Mesodermal cell (in vitro differentiated cells): ENCODE results near the gene GRIP1.
"Not testable (repeated sequence)": the region's sequence is repeated elsewhere in the genome, so short reads cannot be mapped to it uniquely, and the experiment has no call there.

ENCODE experiments used
- H3K27ac ChIP-seq: 2 replicates; pipeline ENCODE4 v1.7.0; 2013; ENCODE audit warnings: mild to moderate bottlenecking, low read depth, low read length, moderate library complexity; ENCODE audit not compliant: severe bottlenecking
- H3K36me3 ChIP-seq: 2 replicates; pipeline ENCODE4 v1.7.1; 2013; ENCODE audit warnings: mild to moderate bottlenecking, low read length, moderate library complexity; ENCODE audit not compliant: control insufficient read depth, insufficient read depth
- H3K4me1 ChIP-seq: one replicate; pipeline ENCODE4 v1.7.1; 2013; ENCODE audit warnings: mild to moderate bottlenecking, low read length; ENCODE audit not compliant: insufficient read depth, control insufficient read depth, poor library complexity, severe bottlenecking
- H3K4me3 ChIP-seq: 2 replicates; pipeline ENCODE4 v1.7.0; 2013; ENCODE audit warnings: low read length, control low read depth, mild to moderate bottlenecking; ENCODE audit not compliant: insufficient read depth, poor library complexity, severe bottlenecking; ENCODE audit errors: extremely low read depth
- H3K9me3 ChIP-seq: 2 replicates; pipeline ENCODE4 v1.7.1; 2013; ENCODE audit warnings: mild to moderate bottlenecking, low read length, moderate library complexity; ENCODE audit not compliant: control insufficient read depth
- WGBS, 2 experiments: methylation state at CpG; one replicate each; pipeline ENCODE4 v1.1.5; 2013; ENCODE audit warnings: missing lambda C conversion rate in 2 of 2; ENCODE audit not compliant: insufficient coverage in 2 of 2; 5-methylcytosine and 5-hydroxymethylcytosine counted together

The GRIP1 gene

GRCh38 chr12:66331016-66331415 lies 347.9 kb downstream of the GRIP1 start:
- WGBS, 2 experiments: 96% methylated on average over 12 of the region's 13 CpGs
- Histone ChIP-seq H3K36me3 (no peaks in the 10 kb centered on the region), H3K4me3 (no peak overlapping the region), H3K27ac (no peak overlapping the region), H3K4me1 (no peaks in the 10 kb centered on the region), H3K9me3 (no peaks in the 10 kb centered on the region)

DNA sequence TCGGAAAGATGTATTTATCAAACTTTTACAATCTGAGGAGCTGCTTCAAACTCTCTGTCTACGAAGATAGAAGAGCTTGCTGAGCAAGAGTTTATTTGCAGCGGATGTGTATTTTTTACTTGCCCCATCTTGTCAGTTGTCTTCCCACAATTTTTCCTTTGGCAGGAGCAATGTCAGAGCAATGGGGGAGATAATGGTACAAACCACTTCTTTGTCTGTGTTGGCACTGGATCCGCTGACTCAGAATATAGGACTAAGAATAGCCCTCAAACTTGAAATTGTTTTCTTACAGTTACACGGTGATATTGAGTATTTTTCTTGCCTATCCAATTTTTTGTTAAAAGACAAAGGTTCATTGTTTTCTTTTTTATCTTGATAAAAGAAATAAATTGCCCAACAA lies 348.9 kb downstream of the GRIP1 start:
- Histone ChIP-seq H3K36me3 (no peaks in the 10 kb centered on the region), H3K9me3 (no peaks in the 10 kb centered on the region), H3K27ac (no peak overlapping the region), H3K4me1 (no peaks in the 10 kb centered on the region), H3K4me3 (no peak overlapping the region)
- WGBS, 2 experiments: 80 to 100% methylated on average over 1 of the region's 5 CpGs

DNA sequence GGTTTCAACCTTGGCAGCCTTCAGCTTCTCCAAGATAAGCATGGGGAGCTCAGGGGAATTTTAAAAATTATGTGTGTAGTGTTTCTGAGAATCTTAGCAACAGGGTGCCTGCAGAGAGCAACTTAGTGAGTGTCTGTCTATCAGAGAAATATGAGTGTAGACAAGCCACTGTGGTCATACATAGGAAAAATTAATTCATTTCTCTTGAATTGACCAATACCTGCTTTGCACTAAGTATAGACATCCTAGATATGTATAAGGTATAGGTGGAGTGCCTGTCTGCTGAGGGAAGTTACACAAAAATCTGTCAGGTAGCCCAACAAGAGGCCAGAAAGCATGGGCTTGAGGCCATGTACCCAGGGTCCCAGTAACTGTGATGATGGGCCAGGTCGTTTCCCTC lies 355.9 kb downstream of the GRIP1 start:
- WGBS, 2 experiments: no CpG with 5 or more reads among the region's 1 CpG
- no peaks in the 10 kb centered on the region for H3K4me1 ChIP-seq
- H3K4me3 ChIP-seq: no peak overlapping the region
- H3K27ac ChIP-seq: no peak overlapping the region
- no peaks in the 10 kb centered on the region for H3K9me3 ChIP-seq
- H3K36me3 ChIP-seq: no peaks in the 10 kb centered on the region

DNA sequence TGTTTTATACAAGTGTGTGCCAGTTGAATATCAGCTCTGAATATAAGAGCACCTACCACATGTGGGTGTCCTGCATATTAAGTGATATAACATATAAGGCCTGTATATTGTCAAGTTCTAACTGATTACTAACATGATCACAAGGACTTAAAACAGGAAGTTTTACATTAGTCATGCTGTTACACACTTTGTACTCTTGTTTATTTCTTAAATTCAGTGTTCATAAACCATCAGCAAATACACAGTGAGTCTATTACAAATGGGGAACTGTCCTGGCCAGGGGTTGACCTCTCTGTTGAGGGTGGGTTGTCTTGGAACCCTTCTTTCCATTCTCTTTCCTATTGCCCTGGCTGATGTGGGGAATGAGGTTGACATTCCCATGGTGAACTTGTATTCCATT lies 357.4 kb downstream of the GRIP1 start:
- no peak overlapping the region for H3K4me3 ChIP-seq
- H3K36me3 ChIP-seq: no peaks in the 10 kb centered on the region
- no peak overlapping the region for H3K27ac ChIP-seq
- H3K4me1 ChIP-seq: no peaks in the 10 kb centered on the region
- H3K9me3 ChIP-seq: no peaks in the 10 kb centered on the region

DNA sequence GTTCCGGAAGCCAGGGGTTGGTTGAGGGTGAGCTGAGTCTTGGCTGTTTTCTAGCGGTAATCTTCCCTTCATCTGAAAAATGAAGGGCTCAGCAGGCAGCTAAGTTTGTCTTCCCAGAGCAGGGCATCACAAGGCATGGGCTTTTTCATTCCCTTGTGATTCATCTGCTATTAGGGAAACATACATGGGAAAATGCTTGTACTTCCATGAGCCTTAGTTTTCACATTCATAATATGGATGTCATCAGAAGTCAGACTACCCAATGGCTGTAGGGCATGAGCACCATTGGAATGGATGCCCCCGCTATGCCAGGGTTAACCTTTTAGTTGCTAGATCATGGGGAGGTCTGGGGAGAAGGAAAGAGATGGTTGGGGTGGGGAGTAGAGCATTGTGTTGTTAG lies 357.9 kb downstream of the GRIP1 start:
- H3K4me1 ChIP-seq: no peaks in the 10 kb centered on the region
- 83 to 100% methylated on average over 1 to 2 of the region's 3 CpGs for WGBS, 2 experiments
- H3K9me3 ChIP-seq: no peaks in the 10 kb centered on the region
- H3K27ac ChIP-seq: no peak overlapping the region
- no peaks in the 10 kb centered on the region for H3K36me3 ChIP-seq
- no peak overlapping the region for H3K4me3 ChIP-seq

DNA sequence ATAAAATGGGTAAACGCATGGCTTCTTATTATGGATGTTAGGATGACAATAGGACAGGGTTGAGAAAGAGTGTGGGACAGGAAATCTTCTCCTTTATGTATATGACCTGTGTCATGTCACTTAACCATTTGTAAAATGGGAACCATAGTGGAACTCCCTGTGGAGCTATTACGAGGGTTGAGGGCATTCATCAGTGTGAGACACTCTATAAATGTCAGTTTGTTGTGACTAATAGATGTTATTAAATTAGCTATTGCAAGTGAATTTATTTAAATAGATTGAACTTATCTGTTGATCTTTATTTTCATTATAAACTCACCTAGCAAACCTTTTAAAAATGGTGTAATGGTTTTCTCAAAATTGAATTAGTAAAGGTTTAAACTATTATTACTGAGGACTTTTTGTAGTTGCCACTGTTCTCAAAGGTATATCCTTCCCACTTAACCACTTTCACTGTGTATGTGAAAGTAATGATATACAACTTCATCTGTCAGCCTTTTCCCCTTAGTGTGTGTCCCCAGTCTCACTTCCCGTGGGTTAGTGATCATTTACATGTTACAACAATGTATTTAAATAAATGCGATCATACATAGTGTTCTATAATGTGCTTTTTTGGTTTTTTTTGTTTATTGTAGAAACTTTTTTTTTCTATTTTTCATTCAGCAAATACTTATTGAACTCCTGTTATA lies 359.5 kb downstream of the GRIP1 start:
- Histone ChIP-seq H3K4me1 (no peaks in the 10 kb centered on the region), H3K9me3 (no peaks in the 10 kb centered on the region), H3K4me3 (no peak overlapping the region), H3K36me3 (no peaks in the 10 kb centered on the region), H3K27ac (no peak overlapping the region)
- no CpG with 5 or more reads among the region's 4 CpGs for WGBS, 2 experiments

- Histone ChIP-seq H3K9me3 (no peaks in the 10 kb centered on the region), H3K4me1 (no peaks in the 10 kb centered on the region), H3K4me3 (no peak overlapping the region), H3K27ac (no peak overlapping the region), H3K36me3 (peaks cover 9% of the 10 kb centered on the region)
Measured at GRCh38 chr12:66314278-66314677, 364.6 kb downstream of the GRIP1 start.

- Histone ChIP-seq H3K4me1 (no peaks in the 10 kb centered on the region), H3K36me3 (peaks cover 12% of the 10 kb centered on the region), H3K4me3 (no peak overlapping the region), H3K27ac (no peak overlapping the region), H3K9me3 (no peaks in the 10 kb centered on the region)
- no CpG with 5 or more reads among the region's 1 CpG for WGBS, 2 experiments
Measured at GRCh38 chr12:66312189-66312588, 366.7 kb downstream of the GRIP1 start.

DNA sequence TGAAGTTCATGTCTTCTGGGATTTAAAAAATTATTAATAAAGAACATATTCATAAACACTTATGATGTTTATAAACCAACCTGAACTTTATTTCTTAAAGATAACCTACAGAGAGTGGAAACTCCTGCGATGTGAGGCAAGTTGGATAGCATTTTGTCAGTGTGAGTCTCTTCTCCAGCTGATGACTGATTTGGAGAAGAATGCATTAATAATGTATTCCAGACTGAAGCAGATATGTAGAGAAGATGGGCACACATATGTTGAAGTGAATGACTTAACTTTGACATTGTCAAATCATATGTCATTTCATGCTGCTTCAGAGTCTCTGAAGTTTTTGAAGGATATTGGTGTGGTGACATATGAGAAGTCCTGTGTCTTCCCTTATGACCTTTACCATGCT lies 369.3 kb downstream of the GRIP1 start:
- Histone ChIP-seq H3K27ac (no peak overlapping the region), H3K4me3 (no peak overlapping the region), H3K36me3 (peaks cover 16% of the 10 kb centered on the region), H3K4me1 (no peaks in the 10 kb centered on the region), H3K9me3 (no peaks in the 10 kb centered on the region)
- WGBS, 2 experiments: 100% methylated on average over 1 of the region's 1 CpG

GRCh38 chr12:66304296-66304900 lies 374.5 kb downstream of the GRIP1 start:
- Histone ChIP-seq H3K36me3 (peaks cover 7% of the 10 kb centered on the region), H3K27ac (no peak overlapping the region), H3K4me1 (no peaks in the 10 kb centered on the region), H3K4me3 (no peak overlapping the region), H3K9me3 (no peaks in the 10 kb centered on the region)
- WGBS, 2 experiments: 78 to 86% methylated on average over 4 to 5 of the region's 6 CpGs

DNA sequence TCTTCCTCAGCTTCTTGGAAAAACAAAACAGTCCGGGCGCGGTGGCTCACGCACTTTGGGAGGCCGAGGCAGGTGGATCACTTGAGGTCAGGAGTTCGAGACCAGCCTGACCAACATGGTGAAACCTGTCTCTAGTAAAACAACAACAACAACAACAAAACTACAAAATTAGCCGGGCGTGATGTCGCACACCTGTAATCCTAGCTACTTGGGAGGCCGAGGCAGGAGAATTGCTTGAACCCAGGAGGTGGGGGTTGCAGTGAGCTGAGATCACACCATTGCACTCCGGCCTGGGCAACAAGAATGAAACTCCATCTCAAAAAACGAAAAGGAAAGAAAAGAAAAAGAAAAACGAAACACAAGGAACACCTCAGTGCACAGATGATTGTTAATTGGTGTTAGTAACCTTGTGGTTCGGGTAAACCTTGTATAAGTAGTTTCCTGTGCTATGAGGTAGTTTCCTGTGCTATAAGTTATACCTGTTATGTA lies 375.5 kb downstream of the GRIP1 start:
- not testable (repeated sequence) for H3K36me3 ChIP-seq, H3K9me3 ChIP-seq, H3K27ac ChIP-seq, H3K4me1 ChIP-seq
- WGBS, 2 experiments: 82 to 87% methylated on average over 4 to 8 of the region's 14 CpGs
- H3K4me3 ChIP-seq: peak overlapping the region; percentile 63
